Cortex of kidney (tissue), 1 donor: ENCODE results near the gene ADGRF1.
"Not testable (repeated sequence)": the region's sequence is repeated elsewhere in the genome, so short reads cannot be mapped to it uniquely, and the experiment has no call there.

Source experiments
- DNase-seq: peaks from one replicate; lab custom pipeline; 2025; lab: John Stamatoyannopoulos, UW

Gene ADGRF1

DNA sequence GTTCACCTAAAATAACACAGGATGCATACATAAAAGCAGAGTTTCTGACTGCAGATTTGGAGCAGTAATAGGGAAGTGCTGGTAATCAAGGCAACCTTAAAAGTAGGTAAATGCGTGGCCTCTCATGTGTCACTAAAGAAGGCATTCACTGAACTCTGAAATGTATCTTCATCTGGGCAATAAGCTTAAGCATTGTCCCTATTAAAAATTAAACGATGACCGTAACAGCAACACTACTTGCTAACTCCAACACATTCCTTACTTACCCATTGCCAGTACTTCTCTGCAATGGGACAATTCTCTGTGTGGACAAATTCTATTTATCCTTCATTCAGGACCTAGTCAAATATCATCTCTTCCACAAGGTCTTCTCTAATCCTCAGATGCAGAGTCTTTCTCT, 19.9 kb downstream of the ADGRF1 start:
- DNase-seq: no peak

DNA sequence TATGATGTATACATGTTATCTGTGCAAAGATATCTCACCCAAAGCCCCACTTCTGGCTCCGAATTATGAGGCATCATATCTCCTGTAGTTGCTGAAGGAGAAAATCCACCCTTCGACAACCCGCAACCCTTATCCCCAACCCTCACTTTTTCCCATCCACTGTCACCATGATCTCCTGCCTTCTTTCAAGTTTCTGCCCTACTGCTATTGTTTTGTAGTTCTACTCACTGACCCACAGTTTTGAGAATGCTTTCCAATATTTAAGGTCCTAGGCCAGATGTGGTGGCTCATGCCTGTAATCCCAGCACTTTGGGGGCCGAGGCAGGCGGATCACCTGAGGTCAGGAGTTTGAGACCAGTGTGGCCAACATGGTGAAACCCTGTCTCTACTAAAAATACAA, 22.2 kb downstream of the ADGRF1 start:
- DNase-seq: no peak

DNA sequence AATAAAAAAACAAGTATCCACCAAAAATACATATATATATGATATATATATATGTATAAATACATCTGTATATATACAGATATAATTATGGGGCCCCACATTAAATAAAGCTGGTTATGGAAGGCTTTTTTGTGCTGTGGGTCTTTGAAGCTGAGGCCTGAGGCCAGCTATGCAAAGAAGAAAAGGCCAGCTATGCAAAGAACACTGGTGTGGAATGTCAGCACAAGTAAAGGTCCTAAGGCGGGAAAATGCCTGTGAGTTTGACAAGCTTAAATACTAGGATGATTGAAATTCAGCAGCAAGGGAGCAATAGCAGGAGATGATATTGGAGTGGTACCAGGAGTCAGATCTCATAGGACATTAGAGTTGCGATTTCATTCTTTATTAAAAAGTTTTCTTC, 25.2 kb downstream of the ADGRF1 start:
- DNase-seq: no peak

DNA sequence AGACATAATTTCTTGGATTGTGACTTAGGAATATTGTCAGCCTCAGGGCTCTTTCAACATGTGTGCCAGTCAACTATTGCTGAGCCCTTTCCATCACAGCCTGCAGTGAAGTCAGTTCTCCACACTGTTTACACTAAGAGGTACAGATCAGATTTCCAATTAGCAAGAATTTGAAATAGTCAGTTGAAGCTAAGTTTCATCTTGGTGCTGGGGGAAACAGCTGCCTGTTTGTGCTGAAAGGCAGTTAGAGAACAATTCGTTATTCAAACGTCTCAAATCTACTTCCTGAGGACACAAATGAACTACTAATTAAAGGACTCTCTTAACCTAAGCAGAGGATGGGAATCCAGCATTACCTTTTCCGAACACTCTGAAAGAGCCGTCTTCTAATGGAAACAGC, 25.9 kb downstream of the ADGRF1 start:
- DNase-seq: no peak

DNA sequence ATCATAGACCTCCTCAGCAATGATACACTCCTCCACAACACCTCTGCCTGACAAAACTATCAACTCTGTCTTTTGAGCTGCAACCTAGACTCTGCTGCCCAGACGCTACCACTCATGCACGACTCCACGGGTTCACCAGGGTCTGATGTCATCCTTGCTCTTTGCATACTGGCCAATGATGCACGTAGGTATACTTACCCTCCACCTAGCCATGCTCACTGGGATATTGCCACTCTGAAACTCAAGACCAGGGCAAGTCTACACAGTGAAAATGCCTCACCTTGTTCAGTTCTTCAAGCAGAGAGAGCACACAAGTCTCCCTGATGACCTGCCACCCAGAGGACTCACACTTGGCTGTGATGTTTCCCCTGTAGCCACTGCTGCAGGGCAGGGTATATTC, 27.7 kb downstream of the ADGRF1 start:
- no peak for DNase-seq

DNA sequence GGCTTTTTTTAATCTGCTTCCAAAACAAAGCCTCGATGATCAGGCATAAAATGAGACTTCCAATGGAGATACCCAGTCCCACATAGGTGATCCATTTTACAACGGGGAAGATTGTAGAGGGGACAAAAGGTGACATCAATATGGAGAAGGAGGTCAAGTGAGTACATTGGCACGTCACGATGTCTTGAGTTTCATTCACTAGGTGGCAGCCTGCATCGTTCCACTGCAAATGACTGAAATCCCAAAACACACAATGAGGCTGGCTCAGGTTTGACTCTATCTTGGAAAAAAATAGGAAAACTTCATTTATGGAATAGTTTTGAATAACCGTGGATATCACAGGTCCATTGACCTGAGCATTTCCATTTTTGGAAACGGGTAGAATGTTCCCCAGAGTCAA, 32.5 kb downstream of the ADGRF1 start:
- no peak for DNase-seq

DNA sequence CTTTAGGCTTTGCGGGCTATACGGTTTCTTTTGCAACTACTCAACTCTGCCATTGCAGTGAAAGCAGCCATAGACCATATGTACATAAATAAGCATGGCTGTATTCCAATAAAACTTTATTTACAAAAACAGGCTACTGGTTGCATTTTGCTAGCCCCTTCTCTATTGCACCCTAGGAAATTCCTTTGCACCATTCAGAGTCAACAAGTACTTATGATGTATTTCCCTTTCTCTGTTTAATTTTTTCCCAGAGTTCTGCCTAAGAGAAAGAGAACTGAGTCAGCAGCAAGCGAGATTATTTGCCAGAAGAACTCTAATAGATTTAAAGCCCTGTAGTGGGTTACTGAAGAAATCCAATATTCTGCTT, 33.8 kb downstream of the ADGRF1 start:
- DNase-seq: no peak

DNA sequence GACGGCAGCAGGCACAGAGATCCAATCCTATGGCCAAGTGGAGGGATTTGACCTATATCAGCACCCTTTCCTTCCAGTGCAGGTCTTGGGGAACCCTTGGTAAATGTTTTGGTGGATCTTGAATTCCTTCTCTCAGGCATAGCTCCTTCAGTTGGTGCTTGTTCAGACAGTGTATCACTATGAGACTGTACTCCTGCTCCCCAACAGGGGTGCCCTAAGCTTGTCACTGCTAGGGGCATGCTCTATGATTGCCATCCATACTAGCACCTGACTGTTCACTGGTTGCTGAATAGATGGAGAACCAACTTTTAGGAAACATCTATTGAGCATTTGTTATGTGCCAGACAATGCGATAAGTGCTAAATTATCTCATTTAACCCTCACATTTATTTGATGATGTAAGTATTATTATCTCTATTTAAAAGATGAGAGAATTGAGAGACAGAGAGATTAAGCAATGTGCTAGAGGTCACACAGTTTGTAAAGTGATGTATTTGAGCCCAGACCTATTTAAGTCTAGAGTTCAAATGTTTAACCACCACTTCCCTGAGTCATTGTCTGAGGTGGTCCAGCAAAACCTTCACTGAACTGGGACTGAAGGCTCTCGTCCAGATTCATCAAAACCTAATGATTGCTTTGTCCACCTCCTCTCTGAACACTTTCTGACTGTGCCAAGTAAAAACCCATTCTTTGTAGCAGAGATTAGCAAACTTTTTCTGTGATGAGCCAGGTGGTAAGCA, 34.3 kb downstream of the ADGRF1 start:
- no peak for DNase-seq

DNA sequence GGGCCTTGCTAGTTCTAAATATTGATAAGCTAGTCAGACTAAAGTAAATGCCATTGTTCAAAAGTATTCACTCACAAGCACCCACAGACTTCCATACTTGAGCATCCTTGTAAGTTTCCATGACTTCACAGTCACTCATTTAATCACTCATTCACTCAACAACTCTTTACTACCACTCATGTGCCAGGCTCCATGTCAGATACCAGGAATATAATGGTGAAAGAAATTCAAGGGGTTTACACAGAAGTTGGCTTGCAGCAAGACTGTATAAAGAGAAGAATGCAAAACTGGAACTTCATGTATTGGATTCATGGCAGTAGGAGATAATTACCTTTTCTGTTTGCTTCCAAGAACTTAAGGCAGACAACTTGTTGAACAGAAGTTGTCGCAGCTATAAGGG, 36.6 kb downstream of the ADGRF1 start:
- DNase-seq: no peak

DNA sequence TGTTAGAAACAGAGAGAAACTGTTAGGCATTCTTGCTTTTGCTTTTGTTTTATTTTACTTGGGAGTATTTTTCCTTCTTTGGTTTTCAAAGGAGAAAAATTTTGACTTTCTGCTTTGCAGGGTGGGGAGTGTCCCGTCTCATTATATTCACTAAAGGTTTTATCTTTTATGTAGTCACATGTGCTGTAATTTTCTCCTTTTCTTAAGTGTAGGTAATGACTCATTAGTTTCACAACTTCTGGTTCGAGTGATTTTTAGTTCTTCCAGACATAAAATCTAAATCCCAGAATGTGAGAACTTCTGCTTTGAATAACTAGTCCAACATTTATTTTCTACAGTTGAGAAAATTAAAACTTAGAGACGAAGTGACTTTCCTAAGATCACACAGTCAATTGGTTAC, 37.7 kb downstream of the ADGRF1 start:
- no peak for DNase-seq

DNA sequence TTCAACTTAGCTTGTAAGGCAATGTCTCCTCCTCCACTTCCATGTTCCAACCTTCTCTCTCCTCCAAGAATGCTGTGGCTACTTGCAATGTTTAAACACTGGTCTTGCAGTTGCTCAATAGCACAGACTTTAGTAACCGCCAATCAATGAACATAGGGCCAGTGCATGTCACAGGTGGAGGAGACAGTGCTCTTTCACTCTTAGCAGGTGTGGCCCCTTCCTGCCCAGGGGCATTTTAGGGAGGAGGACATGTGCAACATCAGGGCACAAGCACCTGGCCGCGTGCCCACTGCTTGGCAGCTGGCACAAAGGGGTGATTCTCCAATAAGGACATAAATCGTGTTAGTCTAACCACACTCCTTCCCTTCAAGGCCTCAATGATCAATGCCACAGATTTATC, 41.3 kb downstream of the ADGRF1 start:
- no peak for DNase-seq

DNA sequence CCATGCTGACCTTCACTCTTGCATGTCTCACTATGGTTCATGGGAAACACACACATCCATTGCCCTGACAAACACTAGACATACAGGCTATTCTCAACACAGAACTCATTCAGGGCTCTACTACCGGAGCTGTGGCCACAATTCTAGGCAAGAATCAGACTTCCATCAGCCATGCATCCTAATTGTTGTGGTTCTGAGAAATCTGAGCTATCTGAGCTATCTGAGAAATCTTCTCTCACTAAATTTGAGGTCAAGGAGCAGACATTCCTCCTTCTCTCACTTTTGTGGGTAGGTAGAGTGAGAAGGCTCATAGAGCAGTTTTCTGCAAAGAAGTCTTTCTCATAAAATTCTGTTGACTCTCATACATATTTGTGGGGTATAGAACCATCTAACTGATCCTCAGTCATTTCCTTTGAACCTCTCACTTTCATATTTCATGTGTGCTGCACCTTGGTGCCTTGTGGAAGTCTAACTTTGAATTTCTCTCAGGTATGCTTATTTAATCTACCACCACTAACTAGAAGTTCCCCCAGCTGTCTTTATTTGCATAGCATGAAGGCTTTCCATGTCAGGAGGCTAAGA, 43.6 kb downstream of the ADGRF1 start:
- no peak for DNase-seq

DNA sequence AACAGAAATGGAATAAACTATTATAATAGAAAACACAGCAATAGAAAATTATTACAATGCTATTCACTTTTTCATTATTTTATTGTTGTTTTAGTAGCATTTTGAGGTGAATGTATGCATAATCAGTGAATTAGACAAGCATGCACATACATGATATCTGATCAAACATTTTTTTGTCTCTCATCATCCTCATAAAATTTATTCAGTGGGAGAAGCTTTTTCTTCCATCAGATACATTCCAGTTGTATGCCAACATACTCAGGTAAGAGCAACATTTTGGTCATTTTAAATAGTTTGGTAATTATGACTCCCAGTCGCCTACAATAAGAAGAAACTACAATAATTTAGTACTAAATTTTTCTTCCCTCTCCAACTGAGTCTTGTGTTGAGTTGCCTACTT, 44.5 kb downstream of the ADGRF1 start:
- DNase-seq: no peak

DNA sequence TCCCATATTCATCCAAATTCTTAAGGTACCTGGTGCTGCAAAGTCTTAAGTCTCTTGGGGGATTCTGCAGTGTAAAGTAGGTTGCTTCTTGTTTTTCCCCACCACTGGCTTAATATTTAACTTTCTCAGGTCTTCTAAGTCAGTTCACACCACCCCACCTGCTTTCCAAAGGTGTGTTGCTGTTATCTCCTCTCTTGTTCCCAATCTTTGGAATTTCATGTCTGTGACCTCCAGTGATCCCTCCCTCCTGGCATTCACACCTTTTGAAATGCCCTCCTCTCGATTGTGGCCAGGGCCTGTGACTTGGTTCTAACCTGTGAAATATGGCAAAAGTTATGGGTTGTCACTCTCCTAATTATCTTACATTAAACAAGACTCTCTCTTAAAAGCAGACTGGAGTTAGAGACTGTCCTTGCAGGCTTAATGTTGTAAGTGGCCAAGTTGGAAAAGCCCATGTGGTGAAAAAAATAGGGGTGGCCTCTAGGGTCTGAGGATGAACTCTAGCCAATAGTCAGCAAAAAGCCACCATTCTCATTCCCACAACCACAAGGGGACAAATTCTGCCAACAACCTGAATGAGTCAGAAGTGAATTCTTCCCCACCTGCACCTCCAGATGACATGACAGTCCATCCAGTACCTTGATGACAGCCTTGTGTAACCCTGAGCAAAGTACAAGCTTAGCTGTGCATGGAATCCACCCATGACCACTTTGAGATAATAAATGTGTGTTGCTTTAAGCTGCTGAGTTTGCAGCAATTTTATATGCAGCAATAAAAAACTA, 45.1 kb downstream of the ADGRF1 start:
- DNase-seq: no peak

DNA sequence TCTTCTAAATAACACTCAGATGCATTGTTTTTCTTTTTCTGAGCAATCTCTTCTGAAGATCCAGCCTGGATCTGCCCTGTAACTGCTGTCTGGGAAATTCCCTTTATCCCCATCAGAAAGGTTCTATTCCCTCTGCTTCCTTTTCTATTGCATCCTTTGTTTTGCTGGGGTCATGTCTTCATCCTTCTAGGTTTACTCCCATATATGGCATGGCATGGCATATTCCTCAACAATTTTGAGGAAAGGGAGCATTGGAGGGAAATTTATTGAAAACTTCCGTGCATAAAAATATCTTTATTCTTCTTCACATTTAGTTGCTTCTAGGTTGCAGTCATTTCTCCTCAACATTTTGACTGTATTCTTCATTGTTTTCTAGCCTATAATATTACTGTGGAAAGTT, 47.2 kb downstream of the ADGRF1 start:
- no peak for DNase-seq

DNA sequence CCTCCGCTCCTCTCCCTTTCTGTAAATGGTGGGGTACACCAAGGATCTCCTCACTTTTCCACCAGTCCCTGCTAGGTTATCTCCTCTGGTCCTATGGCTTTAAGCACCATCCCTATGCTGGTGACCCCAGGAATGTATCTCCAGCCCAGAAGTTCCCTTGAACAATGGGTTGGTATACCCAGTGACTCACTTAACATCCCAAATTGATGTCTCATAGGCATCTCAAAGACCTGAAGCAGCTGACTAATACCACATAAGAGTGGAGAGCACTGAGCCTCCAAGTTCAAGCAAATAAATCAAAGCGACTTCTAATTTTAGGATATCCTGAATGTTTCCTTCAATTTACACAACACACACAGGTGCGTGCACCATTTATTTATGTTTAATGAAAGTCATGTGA, 48.3 kb downstream of the ADGRF1 start:
- no peak for DNase-seq

DNA sequence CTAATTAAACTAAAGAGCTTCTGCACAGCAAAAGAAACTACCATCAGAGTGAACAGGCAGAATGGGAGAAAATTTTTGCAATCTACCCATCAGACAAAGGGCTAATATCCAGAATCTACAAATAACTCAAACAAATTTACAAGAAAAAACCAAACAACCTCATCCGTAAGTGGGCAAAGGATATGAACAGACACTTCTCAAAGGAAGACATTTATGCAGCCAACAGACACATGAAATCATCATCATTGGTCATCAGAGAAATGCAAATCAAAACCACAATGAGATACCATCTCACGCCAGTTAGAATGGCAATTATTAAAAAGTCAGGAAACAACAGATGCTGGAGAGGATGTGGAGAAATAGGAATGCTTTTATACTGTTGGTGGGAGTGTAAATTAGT, 49.7 kb downstream of the ADGRF1 start:
- not testable (repeated sequence) for DNase-seq

DNA sequence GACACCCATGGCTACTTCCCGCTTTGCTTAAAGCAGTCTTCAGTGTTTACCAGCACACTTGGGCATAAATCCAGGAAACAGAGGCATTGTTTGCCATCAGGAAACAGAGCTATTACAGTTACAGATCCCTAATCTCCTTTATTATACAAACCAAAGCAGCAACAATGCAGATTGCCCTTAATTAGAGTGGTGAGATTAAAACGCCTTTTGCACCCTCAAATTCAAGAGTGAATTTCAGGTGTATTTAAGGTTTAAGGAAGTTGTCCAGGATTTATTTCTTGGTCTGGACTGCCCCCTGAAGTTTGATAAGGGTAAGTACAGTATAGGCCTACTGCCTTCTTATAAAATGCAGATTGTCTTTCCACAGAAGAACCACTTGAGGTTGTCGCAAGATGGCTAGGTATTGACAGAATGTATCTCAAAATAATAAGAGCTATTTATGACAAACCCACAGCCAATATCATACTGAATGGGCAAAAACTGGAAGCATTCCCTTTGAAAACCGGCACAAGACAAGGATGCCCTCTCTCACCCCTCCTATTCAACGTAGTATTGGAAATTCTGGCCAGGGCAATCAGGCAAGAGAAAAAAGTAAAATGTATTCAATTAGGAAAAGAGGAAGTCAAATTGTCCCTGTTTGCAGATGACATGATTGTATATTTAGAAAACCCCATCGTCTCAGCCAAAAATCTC, 51.2 kb downstream of the ADGRF1 start:
- DNase-seq: not testable (repeated sequence)

DNA sequence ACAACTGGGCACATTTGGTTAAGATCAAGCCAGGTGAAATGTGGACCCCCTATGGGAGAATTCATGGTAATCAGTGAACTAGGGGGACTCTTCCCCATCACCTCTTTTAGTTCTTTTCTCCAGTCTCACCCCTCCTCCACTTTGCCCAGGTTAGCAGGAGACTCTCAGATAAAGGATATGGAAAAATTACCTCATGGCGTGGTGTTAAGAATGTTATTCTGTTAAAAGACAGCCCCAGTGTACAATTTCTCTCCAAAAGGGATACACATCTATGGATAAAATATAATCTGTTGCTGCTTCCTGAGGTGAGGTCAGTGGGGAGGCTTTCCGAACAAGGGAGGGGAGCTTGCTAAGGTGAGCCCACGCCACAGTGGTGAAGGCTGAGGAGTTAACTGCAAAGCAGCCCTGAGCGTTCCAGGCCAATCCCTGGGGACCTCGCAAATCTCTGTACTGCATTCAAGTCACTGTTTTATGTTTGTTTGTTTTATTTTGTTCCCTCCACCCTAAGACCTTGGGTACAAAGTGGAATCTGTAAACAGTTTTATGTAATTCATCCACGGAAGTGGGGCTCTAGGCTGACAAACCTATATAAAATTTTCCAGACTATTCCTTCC, 52.0 kb downstream of the ADGRF1 start:
- no peak for DNase-seq

DNA sequence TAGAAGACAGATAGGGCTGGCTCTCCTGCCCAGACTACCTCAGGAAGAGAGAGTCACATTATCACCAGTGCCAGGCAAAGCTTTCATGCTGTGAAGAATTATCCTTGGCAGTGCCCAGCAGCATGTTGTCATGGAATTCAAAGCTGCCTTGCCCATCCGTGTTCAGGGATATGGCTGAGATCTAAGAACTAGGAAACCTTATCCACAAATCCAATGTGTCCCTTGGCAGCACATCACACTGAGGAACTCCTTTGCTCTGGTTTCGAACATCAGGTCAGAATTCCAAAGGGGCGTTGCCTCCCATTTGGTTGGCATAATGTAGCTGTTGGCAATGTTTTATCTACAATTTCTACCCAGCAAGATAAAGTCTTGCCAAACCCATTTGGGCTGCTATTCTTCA, 52.7 kb downstream of the ADGRF1 start:
- no peak for DNase-seq

DNA sequence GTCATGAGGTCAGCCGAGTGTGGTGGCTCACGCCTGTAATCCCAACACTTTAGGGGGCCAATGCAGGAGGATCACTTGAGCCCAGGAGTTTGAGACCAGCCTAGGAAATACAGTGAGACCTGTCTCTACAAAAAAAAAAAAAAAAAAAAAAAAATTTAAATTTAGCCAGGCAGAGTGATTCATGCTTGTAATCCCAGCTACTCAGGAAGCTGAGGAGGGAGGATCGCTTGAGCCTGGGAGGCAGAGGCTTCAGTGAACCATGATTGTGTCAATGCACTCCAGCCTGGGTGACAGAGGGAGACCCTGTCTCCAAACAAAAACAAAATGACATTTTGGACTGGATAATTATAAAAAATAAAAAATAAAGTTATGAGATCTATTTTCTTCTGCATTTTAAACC, 56.2 kb downstream of the ADGRF1 start:
- DNase-seq: no peak

DNA sequence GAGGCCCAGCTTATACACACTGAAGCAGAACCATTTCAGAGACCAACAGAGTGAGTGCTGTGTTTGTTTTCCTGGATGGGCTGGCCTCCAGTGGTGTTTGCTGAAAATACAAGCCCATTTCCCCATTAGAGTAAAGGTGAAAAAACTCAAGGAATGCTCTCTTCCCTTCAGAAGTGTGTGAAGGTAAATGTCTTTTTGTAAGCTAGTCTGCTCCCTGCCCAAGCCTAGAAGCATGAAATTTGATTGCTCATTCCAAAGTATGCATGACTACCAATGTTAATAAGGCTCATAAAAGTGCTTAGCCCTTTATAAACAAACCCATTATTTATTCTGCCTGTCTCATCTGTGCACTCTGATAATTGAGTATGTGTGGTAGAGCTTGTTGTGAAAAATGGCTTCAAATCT, 59.1 kb downstream of the ADGRF1 start:
- DNase-seq: no peak
